GM12878 (cell line): Measurements from ENCODE around the gene GTPBP6. TPM values are rescaled to one million over a fixed set of nuclear protein-coding genes. Genes with fewer than 3 reads are reported as not detected.

ENCODE experiments used
- ATAC-seq: fragments of 200-7000 bp; cut with Tn5 transposase; 3 replicates; pipeline ENCODE4 v1.9.1; 2020; ENCODE audit warnings: mild to moderate bottlenecking, moderate library complexity
- BruUV-seq: library from RNA; stranded (reverse); fragments of 400-500 nt; replicated peaks from 2 replicates; lab custom pipeline; 2021; lab: Mats Ljungman, UMichigan
- CTCF ChIA-PET: fragments of 300-600 bp; sonication (Branson Sonifier 250); formaldehyde crosslinking; extraction: SDS; loops from one replicate; lab custom pipeline; 2021; ENCODE audit warnings: inconsistent platforms; lab: Yijun Ruan, JAX
- POLR2A ChIA-PET: fragments of 350-600 bp; formaldehyde crosslinking; extraction: SDS; loops from one replicate; lab custom pipeline; 2021; ENCODE audit warnings: inconsistent platforms; lab: Charles Lee
- RAD21 ChIA-PET: fragments of 300-600 bp; sonication (Branson Sonifier 250); formaldehyde crosslinking; loops from one replicate; lab custom pipeline; 2023; ENCODE audit warnings: antibody characterized with exemption; ENCODE audit not compliant: unreplicated experiment; lab: Charles Lee
- SMC1A ChIA-PET: fragments of 300-600 bp; sonication (Branson Sonifier 250); formaldehyde crosslinking; loops from one replicate; lab custom pipeline; 2023; ENCODE audit not compliant: unreplicated experiment, uncharacterized antibody; lab: Charles Lee
- DNase-seq: peaks from one replicate; pipeline ENCODE4 v3.0.0-alpha.2; 2011; ENCODE audit warnings: low read depth, low spot score
- FAIRE-seq: peaks from 3 replicates; lab custom pipeline; 2011; peaks lifted over from hg19 to GRCh38; lab: Jason Lieb, UNC
- H2AFZ ChIP-seq: 2 replicates; pipeline ENCODE4 v1.6.0; 2011; ENCODE audit warnings: low read depth, low read length, control low read depth; ENCODE audit not compliant: control insufficient read depth
- H3K27ac ChIP-seq: 2 replicates; pipeline ENCODE4 v1.5.1; 2011; ENCODE audit warnings: control low read depth; ENCODE audit not compliant: control insufficient read depth, insufficient read depth
- H3K27me3 ChIP-seq, 2 experiments: replicated peaks in 1 of 2; 2 replicates each; pipeline versions ENCODE4 v1.6.0 to v1.6.1; 2011; ENCODE audit warnings: low read length in 1 of 2; ENCODE audit not compliant: control insufficient read depth in 2 of 2, insufficient read depth in 2 of 2
- H3K36me3 ChIP-seq, 2 experiments: 2 replicates each; pipeline ENCODE4 v1.5.1; 2011; ENCODE audit warnings: low read length in 1 of 2; ENCODE audit not compliant: control insufficient read depth in 2 of 2, insufficient read depth in 2 of 2
- H3K4me1 ChIP-seq: 2 replicates; pipeline ENCODE4 v1.6.1; 2011; ENCODE audit warnings: mild to moderate bottlenecking, low read length, moderate library complexity, mixed read lengths; ENCODE audit not compliant: control insufficient read depth, insufficient read depth
- H3K4me2 ChIP-seq: 2 replicates; pipeline ENCODE4 v1.6.0; 2011; ENCODE audit warnings: control low read depth; ENCODE audit not compliant: control insufficient read depth, insufficient read depth
- H3K4me3 ChIP-seq: fragments of 200-600 bp; sonication (generic); 2 replicates; pipeline ENCODE4 v1.5.1; 2016
- H3K79me2 ChIP-seq: 2 replicates; pipeline ENCODE4 v1.6.0; 2011; ENCODE audit warnings: low read length; ENCODE audit not compliant: control insufficient read depth, insufficient read depth
- H3K9ac ChIP-seq: 2 replicates; pipeline ENCODE4 v1.8.0; 2011; ENCODE audit warnings: low read length, control low read depth, mixed read lengths; ENCODE audit not compliant: control insufficient read depth, insufficient read depth
- H3K9me3 ChIP-seq: replicated peaks from 3 replicates; pipeline ENCODE4 v1.5.1; 2011; ENCODE audit warnings: mild to moderate bottlenecking, low read length; ENCODE audit not compliant: control insufficient read depth, insufficient read depth
- H4K20me1 ChIP-seq: 2 replicates; pipeline ENCODE4 v1.6.0; 2011; ENCODE audit not compliant: control insufficient read depth, insufficient read depth
- EED ChIP-seq: sonication (generic); IDR thresholded peaks from 2 replicates; pipeline ENCODE4 v1.6.1; 2016; ENCODE audit warnings: antibody characterized with exemption, low read depth
- FOXM1 ChIP-seq: IDR thresholded peaks from 2 replicates; pipeline ENCODE4 v1.6.1; 2012; ENCODE audit warnings: low read depth, mild to moderate bottlenecking, inconsistent platforms, low read length, moderate library complexity
- ZNF24 ChIP-seq: fragments of 450-650 bp; IDR thresholded peaks from 2 replicates; pipeline ENCODE4 v1.6.1; 2017; ENCODE audit warnings: antibody characterized with exemption, mild to moderate bottlenecking
- WGBS: methylation state at CpG from one replicate; pipeline ENCODE4 v1.1.6; 2016; ENCODE audit warnings: low lambda C conversion rate; ENCODE audit not compliant: insufficient replicate concordance, insufficient coverage; ENCODE audit errors: missing lambda C conversion rate; 5-methylcytosine and 5-hydroxymethylcytosine counted together
- in situ Hi-C: fragments of 300-500 bp; cut with MboI; formaldehyde crosslinking; loops from 9 replicates; pipeline ENCODE4 v1.14.3; 2018; ENCODE audit warnings: mixed read lengths
- intact Hi-C: fragments of 100-400 bp; cut with micrococcal nuclease; formaldehyde crosslinking; loops from one replicate; pipeline ENCODE4 v1.14.2; 2022; ENCODE audit not compliant: unreplicated experiment
- polyA plus RNA-seq, 11 experiments: library from polyadenylated mRNA; depleted of rRNA in 4 of 11; unstranded in 6 of 11; stranded (reverse) in 5 of 11; fragments of >200 nt; fragmentation: Nextera tagmentation in 4 of 11; fragmentation: Illumina TruSeq in 1 of 11; extraction: Ambion mirVana in 4 of 11; extraction: Trizol in 1 of 11; gene quantifications; 1 replicate in 1 of 11; 2 replicates in 10 of 11; pipeline versions ENCODE4 v1.2.1 to v1.2.3, GENCODE V29; 2011 to 2016; ENCODE audit warnings: inconsistent platforms in 2 of 11, missing spikeins in 2 of 11, low read depth in 1 of 11
- total RNA-seq, 4 experiments: library from RNA; depleted of rRNA in 3 of 4; stranded (reverse); fragments of >200 nt in 3 of 4; fragmentation: Illumina TruSeq in 1 of 4; extraction: Trizol in 1 of 4; gene quantifications; 2 replicates each; pipeline versions ENCODE4 v1.2.1 to v1.2.3, GENCODE V29; 2013 to 2021
- TF ChIP-seq, protein P1 (sequence below): IDR thresholded peaks from 2 replicates; pipeline ENCODE4 v1.6.1; 2012; ENCODE audit warnings: low read depth, low read length, improper control_type of control experiment
- TF ChIP-seq, protein P2 (sequence below): fragments of 450-650 bp; IDR thresholded peaks from 2 replicates; pipeline ENCODE4 v1.6.1; 2017; ENCODE audit warnings: mild to moderate bottlenecking, moderate library complexity

GTPBP6 gene
- total and polyA plus RNA-seq, 10 of the 15 experiments (the other 5 are each of a cell fraction or from before 2014, with no cell fraction given) = 0.31 to 71.0 (median 21.1) TPM

DNA sequence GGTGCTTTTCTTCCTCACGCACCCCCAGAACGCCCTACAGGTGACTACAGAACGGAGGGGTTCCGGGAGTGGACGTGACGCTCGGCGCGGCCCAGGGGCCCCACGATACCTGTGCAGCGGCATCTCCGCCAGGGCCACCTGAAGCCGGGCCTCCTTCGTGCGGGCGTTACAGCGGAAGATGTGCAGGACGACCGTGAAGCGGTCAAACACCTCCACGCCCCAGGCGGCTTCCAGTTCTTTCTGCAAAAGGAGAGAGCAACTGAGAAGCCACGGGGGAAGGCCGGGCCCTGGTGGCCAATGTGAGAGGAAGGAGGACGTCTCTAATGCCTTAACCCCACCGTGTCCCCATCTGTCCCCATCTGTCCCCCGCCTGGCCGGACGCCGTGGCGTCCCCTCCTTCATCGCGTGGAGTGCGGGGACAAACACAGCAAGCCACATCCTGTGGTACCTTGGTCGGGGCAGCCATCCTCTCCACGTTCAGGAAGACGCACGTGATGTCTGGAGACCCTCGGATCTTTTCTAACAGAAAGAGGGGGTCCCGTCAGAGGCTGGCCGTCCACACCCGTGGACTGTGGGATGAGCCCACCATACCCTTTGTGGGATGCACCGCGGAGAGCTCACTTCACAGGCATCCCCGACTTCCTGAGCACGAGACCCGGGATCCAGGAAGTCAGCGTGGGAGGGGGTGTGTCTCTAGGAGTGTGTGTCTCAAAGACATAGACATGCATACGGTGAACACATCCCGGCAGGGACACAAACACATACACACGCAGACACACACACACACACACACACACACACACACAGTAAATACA lies 3.6 kb downstream of the GTPBP6 start:
- no peak for DNase-seq
- ChIA-PET SMC1A (no interaction called here), CTCF (no interaction called here), RAD21 (no interaction called here), POLR2A (no interaction called here)
- no peak overlapping the region for H3K4me2 ChIP-seq
- no peak for ATAC-seq
- FAIRE-seq = no peak
- H2AFZ ChIP-seq = no peak overlapping the region
- H3K9ac ChIP-seq = no peak overlapping the region
- no peaks in the 10 kb centered on the region for H3K27me3 ChIP-seq
- intact Hi-C loops (loop anchor here (5.0 to 10.0 kb wide), 3 partner anchors 33 to 1137 kb away; partner anchors contain the start of genes ASMTL and PLCXD1), in situ Hi-C loops (no loop called here)
- H3K9me3 ChIP-seq = no peaks in the 10 kb centered on the region
- no peak overlapping the region for H3K27ac ChIP-seq
- H3K4me3 ChIP-seq = no peak overlapping the region
- no TSS peak for BruUV-seq
- TF ChIP-seq FOXM1 = no peak
- TF ChIP-seq ZNF24 = no peak
- TF ChIP-seq, protein P1, sequence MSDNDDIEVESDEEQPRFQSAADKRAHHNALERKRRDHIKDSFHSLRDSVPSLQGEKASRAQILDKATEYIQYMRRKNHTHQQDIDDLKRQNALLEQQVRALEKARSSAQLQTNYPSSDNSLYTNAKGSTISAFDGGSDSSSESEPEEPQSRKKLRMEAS = no peak
- no peak for TF ChIP-seq EED
- TF ChIP-seq, protein P2, sequence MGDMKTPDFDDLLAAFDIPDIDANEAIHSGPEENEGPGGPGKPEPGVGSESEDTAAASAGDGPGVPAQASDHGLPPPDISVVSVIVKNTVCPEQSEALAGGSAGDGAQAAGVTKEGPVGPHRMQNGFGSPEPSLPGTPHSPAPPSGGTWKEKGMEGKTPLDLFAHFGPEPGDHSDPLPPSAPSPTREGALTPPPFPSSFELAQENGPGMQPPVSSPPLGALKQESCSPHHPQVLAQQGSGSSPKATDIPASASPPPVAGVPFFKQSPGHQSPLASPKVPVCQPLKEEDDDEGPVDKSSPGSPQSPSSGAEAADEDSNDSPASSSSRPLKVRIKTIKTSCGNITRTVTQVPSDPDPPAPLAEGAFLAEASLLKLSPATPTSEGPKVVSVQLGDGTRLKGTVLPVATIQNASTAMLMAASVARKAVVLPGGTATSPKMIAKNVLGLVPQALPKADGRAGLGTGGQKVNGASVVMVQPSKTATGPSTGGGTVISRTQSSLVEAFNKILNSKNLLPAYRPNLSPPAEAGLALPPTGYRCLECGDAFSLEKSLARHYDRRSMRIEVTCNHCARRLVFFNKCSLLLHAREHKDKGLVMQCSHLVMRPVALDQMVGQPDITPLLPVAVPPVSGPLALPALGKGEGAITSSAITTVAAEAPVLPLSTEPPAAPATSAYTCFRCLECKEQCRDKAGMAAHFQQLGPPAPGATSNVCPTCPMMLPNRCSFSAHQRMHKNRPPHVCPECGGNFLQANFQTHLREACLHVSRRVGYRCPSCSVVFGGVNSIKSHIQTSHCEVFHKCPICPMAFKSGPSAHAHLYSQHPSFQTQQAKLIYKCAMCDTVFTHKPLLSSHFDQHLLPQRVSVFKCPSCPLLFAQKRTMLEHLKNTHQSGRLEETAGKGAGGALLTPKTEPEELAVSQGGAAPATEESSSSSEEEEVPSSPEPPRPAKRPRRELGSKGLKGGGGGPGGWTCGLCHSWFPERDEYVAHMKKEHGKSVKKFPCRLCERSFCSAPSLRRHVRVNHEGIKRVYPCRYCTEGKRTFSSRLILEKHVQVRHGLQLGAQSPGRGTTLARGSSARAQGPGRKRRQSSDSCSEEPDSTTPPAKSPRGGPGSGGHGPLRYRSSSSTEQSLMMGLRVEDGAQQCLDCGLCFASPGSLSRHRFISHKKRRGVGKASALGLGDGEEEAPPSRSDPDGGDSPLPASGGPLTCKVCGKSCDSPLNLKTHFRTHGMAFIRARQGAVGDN = no peak
- peaks cover 14% of the 10 kb centered on the region for H3K79me2 ChIP-seq
- peaks cover 8 to 21% of the 10 kb centered on the region in 2 experiments; a peak in 3 of 4 replicates for H3K36me3 ChIP-seq
- no peaks in the 10 kb centered on the region for H3K4me1 ChIP-seq
- no peaks in the 10 kb centered on the region for H4K20me1 ChIP-seq
- 96% methylated on average over 51 of the region's 51 CpGs for WGBS
